A673 (cell line): ENCODE data around the gene MPPE1. TPM values are rescaled to one million over a fixed set of nuclear protein-coding genes. Genes with fewer than 3 reads are reported as not detected.

Source experiments
- BruUV-seq: library from RNA; stranded (reverse); fragments of 400-500 nt; replicated peaks from 2 replicates; lab custom pipeline; 2021; lab: Mats Ljungman, UMichigan
- CTCF ChIA-PET: fragments of 300-600 bp; sonication (Branson Sonifier 250); formaldehyde crosslinking; loops from one replicate; lab custom pipeline; 2022; ENCODE audit warnings: antibody characterized with exemption; lab: Charles Lee
- POLR2A ChIA-PET: fragments of 300-600 bp; sonication (Branson Sonifier 250); formaldehyde crosslinking; loops from one replicate; lab custom pipeline; 2022; ENCODE audit warnings: antibody characterized with exemption; ENCODE audit not compliant: low non-redundant PET; lab: Charles Lee
- DNase-seq: peaks from one replicate; pipeline ENCODE4 v3.0.0-alpha.2; 2015; ENCODE audit warnings: low spot score
- H3K27ac ChIP-seq: fragments of 200-600 bp; sonication (generic); 2 replicates; pipeline ENCODE4 v1.5.1; 2016; ENCODE audit warnings: mixed run types, low read depth, mild to moderate bottlenecking, mixed read lengths, antibody characterized with exemption, low read length; ENCODE audit not compliant: poor library complexity, severe bottlenecking
- H3K27me3 ChIP-seq: fragments of 200-600 bp; sonication (generic); replicated peaks from 2 replicates; pipeline ENCODE4 v1.6.1; 2017; ENCODE audit warnings: mixed run types, low read depth, mild to moderate bottlenecking, mixed read lengths, antibody characterized with exemption, low read length; ENCODE audit not compliant: insufficient read depth, poor library complexity
- H3K36me3 ChIP-seq: fragments of 200-600 bp; sonication (generic); 2 replicates; pipeline ENCODE4 v1.6.1; 2016; ENCODE audit warnings: mixed run types, mild to moderate bottlenecking, mixed read lengths, antibody characterized with exemption, low read length; ENCODE audit not compliant: insufficient read depth, poor library complexity, severe bottlenecking
- H3K4me1 ChIP-seq: fragments of 200-600 bp; sonication (generic); 2 replicates; pipeline ENCODE4 v1.6.1; 2017; ENCODE audit warnings: mixed run types, mild to moderate bottlenecking, mixed read lengths, antibody characterized with exemption, low read length; ENCODE audit not compliant: insufficient read depth, poor library complexity, severe bottlenecking
- H3K4me3 ChIP-seq: fragments of 200-600 bp; sonication (generic); 2 replicates; pipeline ENCODE4 v1.5.1; 2016; ENCODE audit warnings: low read depth, mixed run types, mild to moderate bottlenecking, mixed read lengths, low read length; ENCODE audit not compliant: poor library complexity, severe bottlenecking
- H3K9me3 ChIP-seq: fragments of 200-600 bp; sonication (generic); 2 replicates; pipeline ENCODE4 v1.6.1; 2016; ENCODE audit warnings: mixed run types, low read depth, mild to moderate bottlenecking, mixed read lengths, antibody characterized with exemption, low read length; ENCODE audit not compliant: poor library complexity, severe bottlenecking
- EZH2 ChIP-seq: fragments of 200-600 bp; sonication (generic); IDR thresholded peaks from 2 replicates; pipeline ENCODE4 v1.6.1; 2017; ENCODE audit warnings: borderline replicate concordance, low read depth, mild to moderate bottlenecking, mixed read lengths, antibody characterized with exemption, low read length; ENCODE audit not compliant: poor library complexity, severe bottlenecking
- intact Hi-C: fragments of 100-400 bp; cut with micrococcal nuclease; formaldehyde crosslinking; loops from one replicate; pipeline ENCODE4 v1.10.0; 2022; ENCODE audit not compliant: unreplicated experiment
- total RNA-seq: library from RNA; stranded (reverse); gene quantifications from 2 replicates; pipeline ENCODE4 v1.2.3, GENCODE V29; 2021
- TF ChIP-seq, protein P1 (sequence below): fragments of 300-800, 200-600 bp; sonication (generic); conservative IDR thresholded peaks from 2 replicates; pipeline ENCODE4 v1.5.1; 2017; ENCODE audit warnings: low read depth, mild to moderate bottlenecking, antibody characterized with exemption, low read length, moderate library complexity, mixed read lengths

The MPPE1 gene
- total RNA-seq, 1 experiment from 2014 or later = 17.6 TPM

DNA sequence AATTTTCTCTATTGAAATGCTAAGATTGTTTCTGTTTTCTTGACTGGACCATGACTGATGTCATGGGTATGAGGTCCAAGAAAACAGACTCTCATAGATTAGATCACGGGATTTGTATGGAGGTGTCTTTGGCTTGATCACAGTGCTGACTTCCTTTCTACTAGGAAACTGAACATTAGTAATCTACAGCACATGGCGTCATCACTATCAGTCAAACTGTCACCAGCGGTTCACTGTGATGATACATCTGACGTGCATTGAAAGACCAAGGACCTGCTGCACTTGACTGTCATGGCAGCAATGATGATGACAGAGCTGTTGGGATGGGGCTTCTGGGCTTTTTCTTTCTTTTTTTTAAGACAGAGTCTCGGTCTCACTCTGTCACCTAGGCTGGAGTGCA lies 45.0 kb upstream of the MPPE1 start:
- CTCF ChIA-PET = interaction anchor here (0.6 to 1.7 kb wide), 2 partner anchors 15 to 1081 kb away, joined by 5 to 8 read pairs; no protein-coding TSS in a partner anchor
- POLR2A ChIA-PET = no interaction called here
- no peaks in the 10 kb centered on the region for H3K36me3 ChIP-seq
- peaks cover 11% of the 10 kb centered on the region for H3K9me3 ChIP-seq
- no peak overlapping the region for H3K4me3 ChIP-seq
- no peak for DNase-seq
- no peaks in the 10 kb centered on the region for H3K27me3 ChIP-seq
- no peak overlapping the region for H3K27ac ChIP-seq
- TF ChIP-seq, protein P1, sequence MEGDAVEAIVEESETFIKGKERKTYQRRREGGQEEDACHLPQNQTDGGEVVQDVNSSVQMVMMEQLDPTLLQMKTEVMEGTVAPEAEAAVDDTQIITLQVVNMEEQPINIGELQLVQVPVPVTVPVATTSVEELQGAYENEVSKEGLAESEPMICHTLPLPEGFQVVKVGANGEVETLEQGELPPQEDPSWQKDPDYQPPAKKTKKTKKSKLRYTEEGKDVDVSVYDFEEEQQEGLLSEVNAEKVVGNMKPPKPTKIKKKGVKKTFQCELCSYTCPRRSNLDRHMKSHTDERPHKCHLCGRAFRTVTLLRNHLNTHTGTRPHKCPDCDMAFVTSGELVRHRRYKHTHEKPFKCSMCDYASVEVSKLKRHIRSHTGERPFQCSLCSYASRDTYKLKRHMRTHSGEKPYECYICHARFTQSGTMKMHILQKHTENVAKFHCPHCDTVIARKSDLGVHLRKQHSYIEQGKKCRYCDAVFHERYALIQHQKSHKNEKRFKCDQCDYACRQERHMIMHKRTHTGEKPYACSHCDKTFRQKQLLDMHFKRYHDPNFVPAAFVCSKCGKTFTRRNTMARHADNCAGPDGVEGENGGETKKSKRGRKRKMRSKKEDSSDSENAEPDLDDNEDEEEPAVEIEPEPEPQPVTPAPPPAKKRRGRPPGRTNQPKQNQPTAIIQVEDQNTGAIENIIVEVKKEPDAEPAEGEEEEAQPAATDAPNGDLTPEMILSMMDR = no peak
- no peak for TF ChIP-seq EZH2
- no peaks in the 10 kb centered on the region for H3K4me1 ChIP-seq
- intact Hi-C loops = no loop called here
- no TSS peak for BruUV-seq

DNA sequence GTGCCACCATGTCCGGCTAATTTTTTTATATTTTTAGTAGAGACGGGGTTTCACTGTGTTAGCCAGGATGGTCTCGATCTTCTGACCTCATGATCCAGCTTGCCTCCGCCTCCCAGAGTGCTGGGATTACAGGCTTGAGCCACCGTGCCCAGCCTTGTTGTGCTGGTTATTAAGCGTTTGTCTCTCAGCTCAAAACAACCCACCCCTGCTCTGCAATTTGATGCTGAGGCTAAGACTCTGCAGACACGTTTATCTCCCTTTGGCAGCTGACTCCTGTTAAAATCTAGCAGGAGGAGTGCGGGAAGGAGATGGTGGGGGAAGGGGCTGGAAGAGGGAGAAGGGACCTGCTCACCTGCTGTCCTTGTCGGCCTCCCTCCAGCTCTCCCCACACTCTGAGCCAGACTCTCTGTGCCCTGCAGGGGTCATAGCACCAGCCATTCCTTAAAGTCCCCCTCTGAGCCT lies 43.3 kb upstream of the MPPE1 start:
- no peak for DNase-seq
- H3K27ac ChIP-seq = no peak overlapping the region
- no peaks in the 10 kb centered on the region for H3K9me3 ChIP-seq
- intact Hi-C loops = no loop called here
- no peak overlapping the region for H3K4me3 ChIP-seq
- POLR2A ChIA-PET = no interaction called here
- no peaks in the 10 kb centered on the region for H3K36me3 ChIP-seq
- TF ChIP-seq, protein P1 = no peak
- no peak for TF ChIP-seq EZH2
- no TSS peak for BruUV-seq
- CTCF ChIA-PET = no interaction called here
- no peaks in the 10 kb centered on the region for H3K27me3 ChIP-seq
- H3K4me1 ChIP-seq = no peaks in the 10 kb centered on the region

DNA sequence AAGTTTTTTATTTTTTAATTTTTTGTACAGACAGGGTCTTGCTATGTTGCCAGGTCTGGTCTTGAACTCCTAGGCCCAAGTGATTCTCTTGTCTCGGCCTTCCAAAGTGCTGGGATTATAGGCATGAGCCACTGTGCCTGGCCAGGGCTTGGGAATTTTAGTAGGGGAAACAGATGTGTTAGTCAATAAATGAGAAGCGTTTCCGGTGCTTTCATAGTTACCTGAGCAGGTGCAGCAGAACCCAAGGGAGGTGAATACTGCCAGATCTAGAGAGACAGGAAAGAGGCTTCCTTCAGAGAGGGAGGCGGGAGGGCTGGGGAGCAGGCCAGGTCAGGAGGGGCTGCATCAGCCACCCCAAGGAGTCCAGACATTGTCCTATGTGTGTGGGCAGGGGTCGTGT lies 42.7 kb upstream of the MPPE1 start:
- Histone ChIP-seq H3K4me1 (no peaks in the 10 kb centered on the region), H3K4me3 (no peak overlapping the region), H3K27me3 (no peaks in the 10 kb centered on the region), H3K36me3 (no peaks in the 10 kb centered on the region), H3K9me3 (no peaks in the 10 kb centered on the region), H3K27ac (no peak overlapping the region)
- DNase-seq = no peak
- intact Hi-C loops = no loop called here
- no peak for TF ChIP-seq EZH2
- TF ChIP-seq, protein P1 = no peak
- POLR2A ChIA-PET = no interaction called here
- CTCF ChIA-PET = no interaction called here
- BruUV-seq = no TSS peak
